ENCODE data around the gene C16orf96. TPM values are rescaled to one million over a fixed set of nuclear protein-coding genes. Genes with fewer than 3 reads are reported as not detected.

The C16orf96 gene
- total RNA-seq, 1 experiment from 2014 or later: 1.3 TPM

DNA sequence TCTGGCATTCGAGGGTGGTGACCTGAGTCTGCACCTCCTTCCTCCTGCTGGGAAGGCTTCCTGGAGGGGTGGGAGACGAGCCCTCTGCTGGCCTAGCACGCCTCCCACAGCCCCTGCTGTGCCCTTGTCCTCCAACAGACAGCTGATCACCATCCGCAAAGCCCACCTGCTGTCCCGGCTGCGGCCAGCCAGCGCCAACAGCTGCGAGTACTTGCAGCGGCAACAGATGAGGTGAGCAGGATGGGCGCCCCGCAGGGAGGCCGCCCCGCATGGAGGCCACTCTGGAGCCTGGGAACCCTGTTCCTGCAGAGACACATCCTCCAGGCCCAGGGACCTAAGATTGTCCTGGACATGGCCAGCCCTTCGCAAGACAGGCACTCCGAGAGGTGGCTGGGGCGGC, 36.9 kb downstream of the C16orf96 start:
- peaks cover 19% of the 10 kb centered on the region for H3K4me1 Mint-ChIP-seq
- peaks cover 10% of the 10 kb centered on the region for H3K9me3 Mint-ChIP-seq
- H3K36me3 Mint-ChIP-seq: peaks cover 2% of the 10 kb centered on the region
- ChIA-PET POLR2A (no interaction called here), CTCF (interaction anchor here (1.0 to 3.6 kb wide), 7 partner anchors 20 to 90 kb away, joined by 3 to 14 read pairs (median 4); no protein-coding TSS in a partner anchor)
- peaks cover 1% of the 10 kb centered on the region; the same call in 1 of the 2 replicates for H3K27me3 Mint-ChIP-seq (ENCODE audit: low read depth)
- DNase-seq (ENCODE audit: low spot score) (peak; percentile 58), ATAC-seq (peak; percentile 64)
- peak overlapping the region; percentile 68; the same call in 1 of the 2 replicates for H3K27ac Mint-ChIP-seq
- no peak overlapping the region for H3K4me3 Mint-ChIP-seq
- no peak for TF ChIP-seq RORB (CRISPR knock-in tag; IDR thresholded peaks at IDR 0.05)
- TF ChIP-seq FOXK1 (CRISPR knock-in tag; IDR thresholded peaks at IDR 0.05): peak; percentile 39; the same call in 1 of the 2 replicates
- TF ChIP-seq, protein P1, sequence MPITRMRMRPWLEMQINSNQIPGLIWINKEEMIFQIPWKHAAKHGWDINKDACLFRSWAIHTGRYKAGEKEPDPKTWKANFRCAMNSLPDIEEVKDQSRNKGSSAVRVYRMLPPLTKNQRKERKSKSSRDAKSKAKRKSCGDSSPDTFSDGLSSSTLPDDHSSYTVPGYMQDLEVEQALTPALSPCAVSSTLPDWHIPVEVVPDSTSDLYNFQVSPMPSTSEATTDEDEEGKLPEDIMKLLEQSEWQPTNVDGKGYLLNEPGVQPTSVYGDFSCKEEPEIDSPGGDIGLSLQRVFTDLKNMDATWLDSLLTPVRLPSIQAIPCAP (CRISPR knock-in tag; IDR thresholded peaks at IDR 0.05): no peak
- 0 out of 2 replicates have a peak, but pooled peaks have one; percentile 21 for TF ChIP-seq ZNF219 (CRISPR knock-in tag; IDR thresholded peaks at IDR 0.05; ENCODE audit: borderline replicate concordance)
- TF ChIP-seq ELF4 (CRISPR knock-in tag; IDR thresholded peaks at IDR 0.05; ENCODE audit: low read depth): no peak
- no peak for TF ChIP-seq NR2C2 (CRISPR knock-in tag; IDR thresholded peaks at IDR 0.05)
- TF ChIP-seq EMX1 (CRISPR knock-in tag; IDR thresholded peaks at IDR 0.05): no peak
- TF ChIP-seq, protein P2, sequence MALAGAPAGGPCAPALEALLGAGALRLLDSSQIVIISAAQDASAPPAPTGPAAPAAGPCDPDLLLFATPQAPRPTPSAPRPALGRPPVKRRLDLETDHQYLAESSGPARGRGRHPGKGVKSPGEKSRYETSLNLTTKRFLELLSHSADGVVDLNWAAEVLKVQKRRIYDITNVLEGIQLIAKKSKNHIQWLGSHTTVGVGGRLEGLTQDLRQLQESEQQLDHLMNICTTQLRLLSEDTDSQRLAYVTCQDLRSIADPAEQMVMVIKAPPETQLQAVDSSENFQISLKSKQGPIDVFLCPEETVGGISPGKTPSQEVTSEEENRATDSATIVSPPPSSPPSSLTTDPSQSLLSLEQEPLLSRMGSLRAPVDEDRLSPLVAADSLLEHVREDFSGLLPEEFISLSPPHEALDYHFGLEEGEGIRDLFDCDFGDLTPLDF (CRISPR knock-in tag; IDR thresholded peaks at IDR 0.05): no peak
- no peak for TF ChIP-seq NFYB (CRISPR knock-in tag; conservative IDR thresholded peaks at IDR 0.05; ENCODE audit: low read depth)
- TF ChIP-seq, protein P3, sequence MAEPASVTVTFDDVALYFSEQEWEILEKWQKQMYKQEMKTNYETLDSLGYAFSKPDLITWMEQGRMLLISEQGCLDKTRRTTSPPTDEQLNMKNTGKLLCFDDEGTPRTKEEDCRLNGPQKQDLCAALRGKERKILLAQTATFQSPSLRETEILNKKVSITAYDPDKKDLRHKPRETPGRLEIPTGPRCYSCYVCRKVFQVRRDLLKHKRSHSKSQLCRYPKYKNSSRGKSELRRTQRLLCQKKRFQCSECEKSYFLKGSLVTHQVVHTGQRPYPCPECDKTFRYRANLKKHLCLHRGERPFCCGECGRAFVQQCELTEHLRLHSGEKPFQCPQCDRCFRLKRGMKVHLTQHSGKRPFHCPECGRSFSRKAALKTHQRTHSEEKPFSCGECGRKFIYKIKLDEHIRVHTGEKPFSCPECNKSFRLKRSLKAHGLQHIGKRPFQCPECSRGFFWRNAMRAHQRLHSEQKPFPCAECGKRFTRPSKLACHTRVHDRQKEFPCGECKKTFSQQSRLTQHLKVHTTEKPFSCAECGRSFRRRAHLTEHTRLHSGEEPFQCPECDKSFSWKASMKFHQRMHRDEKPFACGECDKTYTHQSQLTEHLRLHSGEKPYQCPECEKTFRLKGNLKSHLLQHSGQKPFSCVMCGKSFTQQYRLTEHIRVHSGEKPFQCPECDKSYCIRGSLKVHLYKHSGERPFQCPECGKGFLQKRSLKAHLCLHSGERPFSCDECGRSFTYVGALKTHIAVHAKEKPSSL (CRISPR knock-in tag; conservative IDR thresholded peaks at IDR 0.05): no peak
- TF ChIP-seq ARID4B (CRISPR knock-in tag; IDR thresholded peaks at IDR 0.05; ENCODE audit: borderline replicate concordance): no peak
- TF ChIP-seq, protein P4, sequence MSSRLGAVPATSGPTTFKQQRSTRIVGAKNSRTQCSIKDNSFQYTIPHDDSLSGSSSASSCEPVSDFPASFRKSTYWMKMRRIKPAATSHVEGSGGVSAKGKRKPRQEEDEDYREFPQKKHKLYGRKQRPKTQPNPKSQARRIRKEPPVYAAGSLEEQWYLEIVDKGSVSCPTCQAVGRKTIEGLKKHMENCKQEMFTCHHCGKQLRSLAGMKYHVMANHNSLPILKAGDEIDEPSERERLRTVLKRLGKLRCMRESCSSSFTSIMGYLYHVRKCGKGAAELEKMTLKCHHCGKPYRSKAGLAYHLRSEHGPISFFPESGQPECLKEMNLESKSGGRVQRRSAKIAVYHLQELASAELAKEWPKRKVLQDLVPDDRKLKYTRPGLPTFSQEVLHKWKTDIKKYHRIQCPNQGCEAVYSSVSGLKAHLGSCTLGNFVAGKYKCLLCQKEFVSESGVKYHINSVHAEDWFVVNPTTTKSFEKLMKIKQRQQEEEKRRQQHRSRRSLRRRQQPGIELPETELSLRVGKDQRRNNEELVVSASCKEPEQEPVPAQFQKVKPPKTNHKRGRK (CRISPR knock-in tag; IDR thresholded peaks at IDR 0.05; ENCODE audit: borderline replicate concordance): no peak
- TF ChIP-seq, protein P5, sequence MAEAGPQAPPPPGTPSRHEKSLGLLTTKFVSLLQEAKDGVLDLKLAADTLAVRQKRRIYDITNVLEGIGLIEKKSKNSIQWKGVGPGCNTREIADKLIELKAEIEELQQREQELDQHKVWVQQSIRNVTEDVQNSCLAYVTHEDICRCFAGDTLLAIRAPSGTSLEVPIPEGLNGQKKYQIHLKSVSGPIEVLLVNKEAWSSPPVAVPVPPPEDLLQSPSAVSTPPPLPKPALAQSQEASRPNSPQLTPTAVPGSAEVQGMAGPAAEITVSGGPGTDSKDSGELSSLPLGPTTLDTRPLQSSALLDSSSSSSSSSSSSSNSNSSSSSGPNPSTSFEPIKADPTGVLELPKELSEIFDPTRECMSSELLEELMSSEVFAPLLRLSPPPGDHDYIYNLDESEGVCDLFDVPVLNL (CRISPR knock-in tag; IDR thresholded peaks at IDR 0.05; ENCODE audit: borderline replicate concordance, low read depth): no peak
- no peak for TF ChIP-seq TCF7 (CRISPR knock-in tag; IDR thresholded peaks at IDR 0.05; ENCODE audit: low read depth)
- TF ChIP-seq TEAD1 (CRISPR knock-in tag; IDR thresholded peaks at IDR 0.05): peak; percentile 58; the same call in 1 of the 2 replicates
- TF ChIP-seq, protein P6, sequence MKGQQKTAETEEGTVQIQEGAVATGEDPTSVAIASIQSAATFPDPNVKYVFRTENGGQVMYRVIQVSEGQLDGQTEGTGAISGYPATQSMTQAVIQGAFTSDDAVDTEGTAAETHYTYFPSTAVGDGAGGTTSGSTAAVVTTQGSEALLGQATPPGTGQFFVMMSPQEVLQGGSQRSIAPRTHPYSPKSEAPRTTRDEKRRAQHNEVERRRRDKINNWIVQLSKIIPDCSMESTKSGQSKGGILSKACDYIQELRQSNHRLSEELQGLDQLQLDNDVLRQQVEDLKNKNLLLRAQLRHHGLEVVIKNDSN (CRISPR knock-in tag; IDR thresholded peaks at IDR 0.05): no peak
- TF ChIP-seq ZNF671 (CRISPR knock-in tag; IDR thresholded peaks at IDR 0.05): no peak
- no peak for TF ChIP-seq SMAD3 (CRISPR knock-in tag; IDR thresholded peaks at IDR 0.05; ENCODE audit: borderline replicate concordance)
- TF ChIP-seq ETV6 (CRISPR knock-in tag; IDR thresholded peaks at IDR 0.05): 0 out of 2 replicates have a peak, but pooled peaks have one; percentile 56
- TF ChIP-seq ZBTB21 (CRISPR knock-in tag; IDR thresholded peaks at IDR 0.05; ENCODE audit: borderline replicate concordance): no peak
- 0 out of 2 replicates have a peak, but pooled peaks have one; percentile 15 for TF ChIP-seq ZNF317 (CRISPR knock-in tag; IDR thresholded peaks at IDR 0.05; ENCODE audit: borderline replicate concordance, low read depth)
- no peak for TF ChIP-seq NFE2L1 (CRISPR knock-in tag; IDR thresholded peaks at IDR 0.05)

Data from WTC11 (cell line).